Choroid plexus epithelial cell (primary cell): ENCODE data around the gene FGD4.

Source experiments
- DNase-seq: peaks from one replicate; pipeline ENCODE4 v3.0.0-alpha.2; 2010; ENCODE audit warnings: low read depth
- H3K4me3 ChIP-seq: 2 replicates; pipeline ENCODE4 v1.5.1; 2011; ENCODE audit warnings: low read depth, mild to moderate bottlenecking, control low read depth, low read length, moderate library complexity
- CTCF ChIP-seq: conservative IDR thresholded peaks from 2 replicates; pipeline ENCODE4 v1.5.1; 2011; ENCODE audit warnings: low read depth, mild to moderate bottlenecking, control low read depth, inconsistent platforms, low read length, moderate library complexity

Gene FGD4

GRCh38 chr12:32604565-32604964 is 205.2 kb downstream of the FGD4 start:
- TF ChIP-seq CTCF: no peak
- DNase-seq: no peak
- H3K4me3 ChIP-seq: no peak overlapping the region

- TF ChIP-seq CTCF: no peak
- no peak overlapping the region for H3K4me3 ChIP-seq
- peak; percentile 3 for DNase-seq
These were observed 206.2 kb downstream of the FGD4 start for GRCh38 chr12:32605326-32606095.

- no peak for DNase-seq
- TF ChIP-seq CTCF: no peak
- no peak overlapping the region for H3K4me3 ChIP-seq
These were observed 207.1 kb downstream of the FGD4 start for GRCh38 chr12:32606443-32606842.

GRCh38 chr12:32609966-32610365 is 210.6 kb downstream of the FGD4 start:
- no peak overlapping the region for H3K4me3 ChIP-seq
- DNase-seq: no peak
- no peak for TF ChIP-seq CTCF

- TF ChIP-seq CTCF: no peak
- DNase-seq: no peak
- H3K4me3 ChIP-seq: no peak overlapping the region
These were observed 212.6 kb downstream of the FGD4 start for GRCh38 chr12:32611986-32612385.

- peak; percentile 7 for DNase-seq
- TF ChIP-seq CTCF: no peak
These were observed 213.6 kb downstream of the FGD4 start for GRCh38 chr12:32612658-32613614.

More at GRCh38 chr12:32612658-32613614, 213.6 kb downstream of the FGD4 start:
- H3K4me3 ChIP-seq: no peak overlapping the region
